Lower leg skin (tissue), 4 donors: ENCODE measurements around the gene GNPNAT1. TPM values are rescaled to one million over a fixed set of nuclear protein-coding genes. Genes with fewer than 3 reads are reported as not detected.
A peak's percentile ranks its signal among the peaks of the same experiment; 100 is the strongest.

Source experiments
- DNase-seq, 2 donors: peaks; one replicate each; pipeline ENCODE4 v3.0.0-alpha.2; 2019; ENCODE audit warnings: low spot score in 2 of 2
- H3K4me3 ChIP-seq: fragments of 200-600 bp; sonication (generic); 2 replicates; pipeline ENCODE4 v1.5.1; 2017; ENCODE audit warnings: mild to moderate bottlenecking, low read depth; ENCODE audit not compliant: poor library complexity, severe bottlenecking
- CTCF ChIP-seq, 3 donors: fragments of 450-650 bp; IDR thresholded peaks; one replicate each; pipeline ENCODE4 v1.5.1; 2016; ENCODE audit warnings: antibody characterized with exemption in 3 of 3, mild to moderate bottlenecking in 3 of 3, moderate library complexity in 2 of 3
- POLR2A ChIP-seq, 2 donors: fragments of 450-650 bp; IDR thresholded peaks; one replicate each; pipeline ENCODE4 v1.6.1; 2016 to 2017; ENCODE audit warnings: antibody characterized with exemption in 2 of 2, mild to moderate bottlenecking in 1 of 2, moderate library complexity in 1 of 2
- WGBS, 2 donors: methylation state at CpG; one replicate each; pipeline ENCODE4 v1.1.5; 2018; 5-methylcytosine and 5-hydroxymethylcytosine counted together
- intact Hi-C: fragments of 100-400 bp; cut with DNase I; formaldehyde crosslinking; loops from one replicate; pipeline ENCODE4 v1.15.0; 2023; ENCODE audit warnings: low total_unique reads
- total RNA-seq, 4 donors: library from RNA; depleted of rRNA; stranded (reverse); fragments of >200 nt; gene quantifications; one replicate each; pipeline ENCODE4 v1.1.0, GENCODE V29; 2016

GNPNAT1 gene
- total RNA-seq = 1 to 10 TPM; 6.4 to 9.1 (median 7.7) TPM

GRCh38 chr14:52791223-52792096 is at the start of gene GNPNAT1:
Gene GNPNAT1, minus strand, starts transcription at chr14:52791607. Its CDS starts 6,957 bp downstream, at chr14:52784650.
- WGBS, 2 donors = 2 to 4% methylated on average over 32 to 47 of the region's 74 CpGs
- intact Hi-C loops = no loop called here
- H3K4me3 ChIP-seq = peak within 1 kb of the TSS; percentile 77
- TF ChIP-seq POLR2A (IDR thresholded peaks at IDR 0.05) = no peak
- no peak for TF ChIP-seq CTCF (IDR thresholded peaks at IDR 0.05)
- peak; percentile 79 to 96 for DNase-seq

GRCh38 chr14:52840877-52841276 is 49.5 kb upstream of the GNPNAT1 start:
- no peak overlapping the region for H3K4me3 ChIP-seq
- WGBS, 2 donors = 65% methylated on average over 3 of the region's 3 CpGs
- peak; percentile 32 to 77 for DNase-seq
- TF ChIP-seq CTCF (IDR thresholded peaks at IDR 0.05) (no peak), POLR2A (IDR thresholded peaks at IDR 0.05) (no peak)
- intact Hi-C loops = no loop called here

- intact Hi-C loops = loop anchor here (10.0 kb wide), 1 partner anchor 467 kb away; no protein-coding TSS in a partner anchor
- WGBS, 2 donors = 87 to 94% methylated on average over 7 of the region's 7 CpGs
- TF ChIP-seq CTCF (IDR thresholded peaks at IDR 0.05) (no peak), POLR2A (IDR thresholded peaks at IDR 0.05) (no peak)
- H3K4me3 ChIP-seq = no peak overlapping the region
- no peak for DNase-seq
Observed at GRCh38 chr14:52837451-52837850, 46.0 kb upstream of the GNPNAT1 start.

- TF ChIP-seq CTCF (IDR thresholded peaks at IDR 0.05) = no peak
- no peak for TF ChIP-seq POLR2A (IDR thresholded peaks at IDR 0.05)
- WGBS, 2 donors = 64 to 73% methylated on average over 9 of the region's 9 CpGs
- DNase-seq = no peak
- intact Hi-C loops = loop anchor here (10.0 kb wide), 1 partner anchor 469 kb away; no protein-coding TSS in a partner anchor
- no peak overlapping the region for H3K4me3 ChIP-seq
Observed at GRCh38 chr14:52836063-52836462, 44.7 kb upstream of the GNPNAT1 start.

GRCh38 chr14:52835122-52835903 is 43.9 kb upstream of the GNPNAT1 start:
- intact Hi-C loops = loop anchor here (10.0 kb wide), 1 partner anchor 469 kb away; no protein-coding TSS in a partner anchor
- TF ChIP-seq CTCF (IDR thresholded peaks at IDR 0.05) (no peak), POLR2A (IDR thresholded peaks at IDR 0.05) (no peak)
- no peak overlapping the region for H3K4me3 ChIP-seq
- 55% methylated on average over 12 of the region's 12 CpGs for WGBS, 2 donors
- peak in 1 of 2 donors; percentile 18 for DNase-seq
